ENCODE results near the gene TWSG1. TPM values are rescaled to one million over a fixed set of nuclear protein-coding genes. Genes with fewer than 3 reads are reported as not detected.

TWSG1 gene
- total and polyA plus RNA-seq, 8 donors, result 8.2 to 76.0 (median 23.6) TPM

GRCh38 chr18:9436206-9436929 lies 101.8 kb downstream of the TWSG1 start:
- Histone ChIP-seq H3K36me3 (no peaks in the 10 kb centered on the region), H3K4me1 (peaks cover 0 to 16% (median 7%) of the 10 kb centered on the region in 4 donors), H3K9me3 (no peaks in the 10 kb centered on the region), H3K27ac (no peak overlapping the region), H3K4me3 (no peak overlapping the region), H3K27me3 (no peaks in the 10 kb centered on the region)
- 72 to 76% (median 76%) methylated on average over 5 of the region's 5 CpGs for WGBS, 5 donors
- no peak for DNase-seq
- intact Hi-C loops (cut with DNase I; ENCODE audit: low total_unique reads), result no loop called here
- TF ChIP-seq, protein P1, sequence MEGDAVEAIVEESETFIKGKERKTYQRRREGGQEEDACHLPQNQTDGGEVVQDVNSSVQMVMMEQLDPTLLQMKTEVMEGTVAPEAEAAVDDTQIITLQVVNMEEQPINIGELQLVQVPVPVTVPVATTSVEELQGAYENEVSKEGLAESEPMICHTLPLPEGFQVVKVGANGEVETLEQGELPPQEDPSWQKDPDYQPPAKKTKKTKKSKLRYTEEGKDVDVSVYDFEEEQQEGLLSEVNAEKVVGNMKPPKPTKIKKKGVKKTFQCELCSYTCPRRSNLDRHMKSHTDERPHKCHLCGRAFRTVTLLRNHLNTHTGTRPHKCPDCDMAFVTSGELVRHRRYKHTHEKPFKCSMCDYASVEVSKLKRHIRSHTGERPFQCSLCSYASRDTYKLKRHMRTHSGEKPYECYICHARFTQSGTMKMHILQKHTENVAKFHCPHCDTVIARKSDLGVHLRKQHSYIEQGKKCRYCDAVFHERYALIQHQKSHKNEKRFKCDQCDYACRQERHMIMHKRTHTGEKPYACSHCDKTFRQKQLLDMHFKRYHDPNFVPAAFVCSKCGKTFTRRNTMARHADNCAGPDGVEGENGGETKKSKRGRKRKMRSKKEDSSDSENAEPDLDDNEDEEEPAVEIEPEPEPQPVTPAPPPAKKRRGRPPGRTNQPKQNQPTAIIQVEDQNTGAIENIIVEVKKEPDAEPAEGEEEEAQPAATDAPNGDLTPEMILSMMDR (IDR thresholded peaks at IDR 0.05), result no peak
- TF ChIP-seq POLR2AphosphoS5 (IDR thresholded peaks at IDR 0.05) (no peak), POLR2A (IDR thresholded peaks at IDR 0.05) (no peak), EP300 (IDR thresholded peaks at IDR 0.05) (no peak)

- Histone ChIP-seq H3K27ac (no peak overlapping the region), H3K27me3 (no peaks in the 10 kb centered on the region), H3K4me1 (peaks cover 0 to 16% (median 7%) of the 10 kb centered on the region in 4 donors), H3K9me3 (no peaks in the 10 kb centered on the region), H3K36me3 (no peaks in the 10 kb centered on the region), H3K4me3 (no peak overlapping the region)
- peak in 1 of 2 donors; percentile 76 for DNase-seq
- intact Hi-C loops (cut with DNase I; ENCODE audit: low total_unique reads), result no loop called here
- 52 to 82% (median 66%) methylated on average over 5 of the region's 5 CpGs for WGBS, 5 donors
- TF ChIP-seq POLR2A (IDR thresholded peaks at IDR 0.05) (no peak), EP300 (IDR thresholded peaks at IDR 0.05) (no peak), POLR2AphosphoS5 (IDR thresholded peaks at IDR 0.05) (no peak)
- TF ChIP-seq, protein P1 (IDR thresholded peaks at IDR 0.05), result no peak
These were observed 102.5 kb downstream of the TWSG1 start for GRCh38 chr18:9437021-9437437.

GRCh38 chr18:9437672-9438071 lies 103.1 kb downstream of the TWSG1 start:
- H3K36me3 ChIP-seq, result no peaks in the 10 kb centered on the region
- TF ChIP-seq, protein P1 (IDR thresholded peaks at IDR 0.05), result no peak
- no peak for TF ChIP-seq POLR2A (IDR thresholded peaks at IDR 0.05)
- no peak for TF ChIP-seq POLR2AphosphoS5 (IDR thresholded peaks at IDR 0.05)
- TF ChIP-seq EP300 (IDR thresholded peaks at IDR 0.05), result no peak
- no peaks in the 10 kb centered on the region for H3K9me3 ChIP-seq
- intact Hi-C loops (cut with DNase I; ENCODE audit: low total_unique reads), result no loop called here
- H3K4me1 ChIP-seq, result peaks cover 0 to 16% (median 7%) of the 10 kb centered on the region in 4 donors
- H3K27me3 ChIP-seq, result no peaks in the 10 kb centered on the region
- WGBS, 5 donors, result 93 to 97% (median 96%) methylated on average over 4 of the region's 4 CpGs
- H3K4me3 ChIP-seq, result no peak overlapping the region
- no peak overlapping the region for H3K27ac ChIP-seq
- no peak for DNase-seq

DNA sequence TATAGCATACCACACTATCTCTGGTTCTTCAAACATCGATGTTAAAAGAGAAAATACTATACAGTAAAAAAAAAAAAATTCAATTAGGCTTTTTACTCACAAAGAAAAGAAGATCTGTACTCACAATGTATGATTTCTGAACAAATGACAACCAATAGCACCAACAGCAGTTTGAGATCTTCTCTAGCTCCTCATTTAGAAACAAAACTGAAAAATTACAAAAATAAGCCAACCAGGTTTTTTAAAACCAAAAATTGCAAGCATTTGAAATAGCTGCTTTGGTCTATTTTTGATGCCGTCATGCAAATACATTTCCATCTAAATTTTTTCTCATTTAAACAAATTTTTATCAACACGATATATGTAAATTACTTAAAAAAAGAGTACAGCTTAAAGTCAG lies 106.5 kb downstream of the TWSG1 start:
- no peak for DNase-seq
- Histone ChIP-seq H3K27ac (no peak overlapping the region), H3K27me3 (no peaks in the 10 kb centered on the region), H3K36me3 (no peaks in the 10 kb centered on the region), H3K4me3 (no peak overlapping the region), H3K4me1 (peaks cover 0 to 5% (median 0%) of the 10 kb centered on the region in 4 donors), H3K9me3 (no peaks in the 10 kb centered on the region)
- TF ChIP-seq, protein P1 (IDR thresholded peaks at IDR 0.05), result no peak
- TF ChIP-seq EP300 (IDR thresholded peaks at IDR 0.05) (no peak), POLR2A (IDR thresholded peaks at IDR 0.05) (no peak), POLR2AphosphoS5 (IDR thresholded peaks at IDR 0.05) (no peak)
- 89 to 96% (median 94%) methylated on average over 3 of the region's 3 CpGs for WGBS, 5 donors
- intact Hi-C loops (cut with DNase I; ENCODE audit: low total_unique reads), result no loop called here
